HG03469 (cell line): ENCODE measurements around the gene STARD9.
A peak's percentile ranks its signal among the peaks of the same experiment; 100 is the strongest.
"Not testable (repeated sequence)": the region's sequence is repeated elsewhere in the genome, so short reads cannot be mapped to it uniquely, and the experiment has no call there.

Source experiments
- ATAC-seq: cut with Tn5 transposase; IDR thresholded peaks from one replicate; pipeline ENCODE4 v1.9.1; 2021; ENCODE audit warnings: mild to moderate bottlenecking, moderate library complexity, moderate number of reproducible peaks; ENCODE audit not compliant: unreplicated experiment

Gene STARD9

DNA sequence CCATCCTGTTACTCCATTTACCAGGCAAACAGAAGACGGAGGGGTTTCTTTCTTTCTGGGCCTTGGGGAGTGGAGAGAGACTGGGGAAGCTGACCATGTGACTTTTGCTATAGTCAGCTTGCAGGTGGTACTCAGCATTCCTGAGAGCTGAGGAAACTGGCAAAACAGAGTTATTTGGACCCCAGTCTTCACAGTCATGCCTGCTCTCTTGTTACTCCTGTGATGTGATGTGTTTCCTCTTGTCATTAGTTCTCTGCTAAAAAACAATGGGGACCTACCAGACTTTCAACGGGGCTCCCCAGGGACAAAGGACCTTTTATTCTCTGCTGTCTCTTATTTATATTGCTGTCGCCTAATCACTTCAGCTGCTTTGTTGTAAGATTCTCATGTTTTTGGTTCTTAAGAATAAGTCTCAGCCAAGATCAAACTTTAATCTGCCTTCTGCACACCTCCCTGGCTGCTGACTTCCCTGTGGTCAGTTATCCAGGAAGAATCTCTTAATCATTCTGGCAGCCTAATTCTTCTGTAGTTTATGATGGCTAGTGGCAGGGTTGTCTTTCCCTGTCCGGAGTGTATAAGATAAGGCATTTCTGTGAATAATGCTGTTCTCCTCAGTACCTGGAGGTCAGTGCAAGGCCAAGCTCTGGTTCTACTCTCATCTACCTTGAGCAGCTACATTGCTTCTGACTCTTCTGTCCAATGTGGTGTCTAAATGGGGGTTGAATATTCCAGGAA lies 8.8 kb downstream of the STARD9 start:
- no peak for ATAC-seq

- ATAC-seq: no peak
Observed at GRCh38 chr15:42590619-42591237, 15.3 kb downstream of the STARD9 start.

GRCh38 chr15:42591238-42591934 lies 16.0 kb downstream of the STARD9 start:
- no peak for ATAC-seq

GRCh38 chr15:42592716-42593115 lies 17.3 kb downstream of the STARD9 start:
- no peak for ATAC-seq

DNA sequence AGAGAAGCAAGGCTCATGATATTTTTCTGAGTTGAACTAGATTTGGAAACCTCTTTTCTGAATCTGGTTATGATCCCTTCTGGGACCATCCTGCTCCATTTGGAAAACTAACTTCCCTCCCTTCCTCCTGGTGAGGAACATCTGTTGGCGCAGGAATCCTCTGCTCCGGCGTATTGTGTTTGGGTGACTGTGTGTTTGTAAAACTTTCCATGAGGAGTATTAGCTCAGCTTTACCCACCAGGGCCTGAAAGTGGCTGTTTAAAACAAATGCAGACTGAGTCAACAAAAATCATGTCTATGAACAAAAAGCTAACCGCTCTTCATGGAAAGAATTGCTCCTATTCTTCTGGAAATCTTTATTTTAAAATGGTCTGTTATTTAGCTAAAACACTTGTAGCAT lies 17.7 kb downstream of the STARD9 start:
- no peak for ATAC-seq

DNA sequence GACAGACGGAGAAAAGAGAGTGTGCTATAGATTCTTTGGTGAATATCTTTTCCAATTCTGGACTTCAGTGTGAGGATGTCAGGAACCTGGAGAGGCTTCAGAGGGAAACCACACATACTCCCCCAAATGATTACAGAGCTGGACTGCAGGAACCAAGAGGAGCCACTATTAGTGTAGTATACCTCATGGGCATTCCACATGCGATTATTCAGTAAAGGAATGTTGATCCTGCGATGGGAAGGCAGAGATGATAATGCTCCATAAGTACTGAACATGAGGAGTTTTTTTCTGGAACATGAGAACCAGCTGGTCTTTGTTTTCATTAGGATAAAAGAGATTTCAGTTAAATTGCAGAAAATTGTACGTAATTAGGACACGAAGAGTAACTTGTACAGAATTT lies 18.7 kb downstream of the STARD9 start:
- no peak for ATAC-seq

- no peak for ATAC-seq
Observed at GRCh38 chr15:42595626-42596240, 20.3 kb downstream of the STARD9 start.

- ATAC-seq: not testable (repeated sequence)
Observed at GRCh38 chr15:42601316-42601715, 25.9 kb downstream of the STARD9 start.

GRCh38 chr15:42602501-42602900 lies 27.1 kb downstream of the STARD9 start:
- ATAC-seq: no peak

- no peak for ATAC-seq
Observed at GRCh38 chr15:42603978-42604377, 28.6 kb downstream of the STARD9 start.

DNA sequence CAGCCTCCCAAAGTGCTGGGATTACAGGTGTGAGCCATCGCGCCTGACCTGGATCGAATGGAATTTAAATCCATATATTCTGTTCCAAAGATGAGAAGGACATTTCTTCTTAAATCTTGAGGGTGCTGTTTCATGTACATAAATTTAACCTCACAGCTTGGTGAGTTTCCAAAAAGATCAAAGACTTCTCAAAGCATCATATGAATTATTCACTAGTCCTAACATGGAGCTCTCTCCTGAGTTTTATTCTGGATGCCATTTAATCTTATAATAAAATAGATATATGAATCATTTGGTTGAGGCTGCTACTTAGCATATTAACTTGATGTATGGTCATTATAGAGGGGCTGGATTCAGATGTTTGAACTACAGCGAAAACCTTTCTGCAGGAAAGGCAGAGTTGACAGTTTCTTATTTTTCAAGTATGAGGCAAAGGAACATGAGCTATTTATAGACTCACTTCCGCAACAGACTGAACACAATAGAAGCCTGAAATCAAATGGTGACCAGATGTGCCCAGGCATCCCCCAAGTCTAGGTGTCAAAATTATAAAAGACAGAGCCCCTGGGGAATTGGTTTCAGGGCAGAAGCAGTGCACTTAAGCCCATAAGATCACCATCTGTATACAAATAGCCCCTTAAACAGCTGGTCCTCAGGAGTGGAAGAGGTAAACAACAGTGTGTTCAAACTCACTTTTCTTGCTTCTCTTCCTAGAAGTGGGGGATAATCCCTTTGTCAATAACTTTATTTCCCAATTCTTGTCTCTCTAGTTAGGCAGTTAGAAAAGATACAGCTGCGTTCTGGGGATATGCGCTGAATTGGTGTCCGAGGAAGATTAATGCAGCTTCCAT lies 29.7 kb downstream of the STARD9 start:
- no peak for ATAC-seq

- ATAC-seq: no peak
Observed at GRCh38 chr15:42605796-42606195, 30.4 kb downstream of the STARD9 start.

- peak; percentile 51 for ATAC-seq
Observed at GRCh38 chr15:42608110-42608531, 32.7 kb downstream of the STARD9 start.

DNA sequence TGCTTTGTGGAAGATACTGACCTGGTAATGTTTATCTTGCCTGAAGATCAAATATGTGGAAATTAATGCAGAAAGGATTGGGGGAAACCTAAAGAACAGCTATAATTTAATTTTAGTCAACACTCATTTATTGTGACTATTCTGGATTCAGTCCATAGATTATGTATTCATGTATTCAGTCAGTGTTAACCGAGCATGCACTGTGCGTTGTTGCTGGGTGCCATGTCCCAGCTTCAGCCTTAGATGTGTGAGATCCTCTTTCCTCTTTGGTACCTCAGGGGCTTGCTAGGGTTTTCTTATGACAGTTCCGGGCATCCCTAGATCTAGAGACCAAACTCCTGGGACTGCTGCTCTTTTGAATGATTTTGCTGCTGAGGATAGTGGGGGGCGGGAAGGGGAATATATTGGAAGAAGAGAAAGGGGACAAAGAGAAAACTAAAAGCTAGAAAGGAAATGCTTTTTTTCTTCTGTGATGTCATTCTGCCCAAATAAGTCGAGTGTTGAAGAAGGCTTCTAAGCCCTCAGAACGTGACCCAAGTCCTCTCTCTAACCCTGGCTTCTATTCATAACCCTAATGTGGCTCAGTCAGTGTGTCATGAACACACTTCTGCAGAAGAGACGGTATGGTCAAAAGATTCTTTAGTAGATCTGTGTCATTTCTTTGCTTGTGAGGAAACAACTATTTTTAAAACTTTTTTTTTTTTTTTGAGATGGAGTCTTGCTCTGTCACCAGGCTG lies 33.5 kb downstream of the STARD9 start:
- ATAC-seq: no peak

- no peak for ATAC-seq
Observed at GRCh38 chr15:42611532-42611931, 36.1 kb downstream of the STARD9 start.

GRCh38 chr15:42612367-42612912 lies 37.0 kb downstream of the STARD9 start:
- no peak for ATAC-seq

DNA sequence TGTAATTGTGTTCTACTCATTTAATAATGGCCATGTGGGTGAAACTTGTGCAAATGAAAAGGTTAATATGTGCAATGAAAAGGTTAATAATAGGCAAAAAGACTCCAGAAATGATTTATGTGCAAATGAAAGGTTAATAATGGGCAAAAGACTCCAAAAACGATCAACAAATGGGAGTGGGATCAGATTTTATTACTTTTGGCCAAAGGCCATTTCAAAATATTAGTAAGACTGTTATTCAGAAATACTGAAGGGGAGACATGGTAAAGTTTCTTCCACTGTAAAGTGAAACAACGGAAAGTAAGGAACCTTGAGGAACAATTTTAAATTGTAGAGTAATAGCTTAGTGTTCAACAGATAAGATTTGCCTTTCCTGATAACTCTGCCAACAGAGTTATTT lies 40.7 kb downstream of the STARD9 start:
- no peak for ATAC-seq

DNA sequence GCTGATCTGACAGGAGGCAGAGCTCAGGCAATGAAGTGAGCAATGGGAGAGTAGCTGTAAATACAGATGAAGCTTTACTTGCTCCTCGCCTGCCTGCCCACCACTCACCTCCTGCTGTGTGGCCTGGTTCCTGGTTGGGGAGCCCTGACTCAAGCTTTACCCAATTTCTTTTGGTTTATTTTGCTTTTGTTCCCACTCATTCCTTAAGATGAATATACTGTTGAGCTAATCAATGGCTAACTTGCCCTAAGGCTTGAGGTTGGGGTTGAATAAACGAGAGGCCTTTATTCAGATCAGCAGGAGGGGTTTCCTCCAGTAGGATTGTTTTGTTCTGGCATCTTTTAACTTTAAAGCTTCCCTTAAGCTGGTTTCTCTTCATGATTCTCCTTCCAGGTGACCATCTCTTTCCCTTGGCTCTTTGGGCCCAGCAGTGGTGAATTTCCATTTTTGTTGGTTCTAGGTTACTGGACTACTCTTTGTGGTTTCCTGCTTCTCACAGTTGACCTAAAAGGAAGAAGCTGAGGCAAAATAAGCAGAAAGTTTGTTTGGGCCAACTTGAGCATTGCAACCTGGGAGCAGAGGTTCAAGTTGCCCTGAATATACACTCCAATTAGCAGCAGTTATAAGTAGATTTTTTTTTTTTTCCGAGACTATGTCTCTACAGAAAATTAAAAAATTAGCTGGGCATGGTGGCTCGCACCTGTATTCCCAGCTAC lies 44.4 kb downstream of the STARD9 start:
- no peak for ATAC-seq

GRCh38 chr15:42621386-42621785 lies 46.0 kb downstream of the STARD9 start:
- no peak for ATAC-seq
